HUES6 (cell line): ENCODE measurements around the gene RREB1.

ENCODE experiments used
- H3K27ac ChIP-seq: 2 replicates; pipeline ENCODE4 v1.7.0; 2013; ENCODE audit warnings: low read depth, mild to moderate bottlenecking, low read length, inconsistent platforms
- H3K27me3 ChIP-seq: 2 replicates; pipeline ENCODE4 v1.6.1; 2013; ENCODE audit warnings: low read length; ENCODE audit not compliant: control insufficient read depth, insufficient read depth
- H3K36me3 ChIP-seq: 2 replicates; pipeline ENCODE4 v1.6.1; 2013; ENCODE audit warnings: low read length; ENCODE audit not compliant: control insufficient read depth, insufficient read depth
- H3K4me1 ChIP-seq: 2 replicates; pipeline ENCODE4 v1.6.1; 2013; ENCODE audit warnings: low read length; ENCODE audit not compliant: control insufficient read depth, insufficient read depth
- H3K4me3 ChIP-seq: 2 replicates; pipeline ENCODE4 v1.5.1; 2013; ENCODE audit warnings: low read depth, low read length
- H3K9ac ChIP-seq: one replicate; pipeline ENCODE4 v1.6.1; 2013; ENCODE audit warnings: mild to moderate bottlenecking, low read length
- H3K9me3 ChIP-seq: 2 replicates; pipeline ENCODE4 v1.6.1; 2013; ENCODE audit warnings: low read depth, low read length; ENCODE audit not compliant: control insufficient read depth, insufficient read depth

RREB1 gene

DNA sequence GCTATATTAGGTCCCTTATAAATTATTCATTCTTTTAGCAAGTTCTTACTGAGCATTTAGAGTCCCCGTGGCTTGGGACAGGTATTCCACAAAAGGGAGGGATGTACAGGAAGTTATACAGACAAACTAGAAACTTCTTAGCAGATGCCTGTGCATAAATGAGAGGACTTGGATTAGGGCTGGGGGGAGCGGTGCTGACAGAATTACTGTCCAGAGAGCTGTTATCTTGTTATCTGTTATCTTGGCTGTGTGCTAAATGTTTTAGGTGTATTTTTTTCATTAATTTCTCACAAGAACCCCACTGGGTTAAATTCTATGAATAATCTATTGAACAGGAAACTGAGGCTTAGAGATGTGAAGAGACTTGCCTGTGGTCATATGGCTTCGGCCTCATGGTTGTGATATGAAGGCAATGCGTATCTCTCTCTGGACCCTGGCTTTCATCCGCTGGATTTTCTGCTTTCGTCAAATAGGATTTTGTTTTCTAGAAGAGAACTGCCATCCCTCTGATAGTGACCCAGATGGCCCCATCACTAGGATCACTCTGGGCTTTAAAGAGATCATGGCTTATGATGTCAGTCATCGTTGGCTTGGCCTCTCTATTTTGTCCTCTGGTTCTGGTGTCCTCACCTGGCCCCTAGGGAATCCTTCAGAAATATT is 32.3 kb upstream of the RREB1 start:
- H3K4me3 ChIP-seq: no peak overlapping the region
- no peak overlapping the region for H3K27ac ChIP-seq
- no peak overlapping the region for H3K9ac ChIP-seq
- H3K27me3 ChIP-seq: no peaks in the 10 kb centered on the region
- no peaks in the 10 kb centered on the region for H3K36me3 ChIP-seq
- H3K9me3 ChIP-seq: no peaks in the 10 kb centered on the region
- no peaks in the 10 kb centered on the region for H3K4me1 ChIP-seq

DNA sequence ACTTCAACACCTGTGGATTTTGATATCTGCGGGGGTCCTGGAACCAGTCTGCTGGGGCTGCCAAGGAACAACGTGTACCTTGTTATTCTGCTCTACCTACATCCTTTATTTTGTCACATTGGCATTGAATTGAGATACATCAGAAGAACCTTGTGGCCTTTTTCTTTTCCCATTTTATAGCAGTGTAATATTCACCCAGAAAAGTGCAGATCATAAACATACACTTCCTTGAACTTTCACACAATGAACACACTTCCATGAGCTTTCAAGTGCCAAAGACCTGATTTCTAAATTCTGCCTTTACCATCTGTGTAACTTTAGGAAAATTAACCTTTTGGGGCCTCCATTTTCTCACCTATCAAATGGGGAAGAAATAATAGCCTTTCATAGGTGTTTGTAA is 29.9 kb upstream of the RREB1 start:
- Histone ChIP-seq H3K36me3 (no peaks in the 10 kb centered on the region), H3K27ac (no peak overlapping the region), H3K4me1 (no peaks in the 10 kb centered on the region), H3K9ac (no peak overlapping the region), H3K4me3 (no peak overlapping the region), H3K27me3 (no peaks in the 10 kb centered on the region), H3K9me3 (no peaks in the 10 kb centered on the region)

GRCh38 chr6:7078856-7079255 is 28.9 kb upstream of the RREB1 start:
- no peaks in the 10 kb centered on the region for H3K9me3 ChIP-seq
- H3K27ac ChIP-seq: no peak overlapping the region
- no peak overlapping the region for H3K9ac ChIP-seq
- H3K4me1 ChIP-seq: no peaks in the 10 kb centered on the region
- no peaks in the 10 kb centered on the region for H3K27me3 ChIP-seq
- no peak overlapping the region for H3K4me3 ChIP-seq
- no peaks in the 10 kb centered on the region for H3K36me3 ChIP-seq

- Histone ChIP-seq H3K27me3 (no peaks in the 10 kb centered on the region), H3K9me3 (no peaks in the 10 kb centered on the region), H3K9ac (no peak overlapping the region), H3K4me3 (no peak overlapping the region), H3K36me3 (no peaks in the 10 kb centered on the region), H3K27ac (no peak overlapping the region), H3K4me1 (no peaks in the 10 kb centered on the region)
Observed at GRCh38 chr6:7080311-7080710, 27.4 kb upstream of the RREB1 start.

DNA sequence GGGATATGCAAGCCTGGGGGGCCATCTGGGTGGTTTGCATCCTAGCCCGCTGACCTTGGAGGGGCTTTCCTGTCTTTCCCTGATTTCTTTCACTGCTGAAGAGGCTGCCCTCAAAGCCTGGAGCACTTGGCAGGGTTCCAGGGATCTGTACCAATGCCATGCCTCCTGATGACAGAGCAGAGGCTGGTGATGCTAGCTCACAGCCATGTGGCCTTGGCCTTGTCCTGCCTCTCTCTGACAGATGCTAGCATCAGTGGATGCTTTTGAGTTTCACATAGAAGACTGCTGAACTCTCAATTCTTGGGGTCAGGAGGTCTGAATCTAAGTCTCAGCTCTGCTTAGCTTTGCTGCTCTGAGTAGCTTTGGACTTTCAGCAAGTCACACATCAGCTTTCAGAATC is 21.9 kb upstream of the RREB1 start:
- H3K9ac ChIP-seq: no peak overlapping the region
- no peaks in the 10 kb centered on the region for H3K36me3 ChIP-seq
- no peaks in the 10 kb centered on the region for H3K27me3 ChIP-seq
- H3K4me1 ChIP-seq: peaks cover 26% of the 10 kb centered on the region
- H3K9me3 ChIP-seq: no peaks in the 10 kb centered on the region
- no peak overlapping the region for H3K27ac ChIP-seq
- H3K4me3 ChIP-seq: no peak overlapping the region

DNA sequence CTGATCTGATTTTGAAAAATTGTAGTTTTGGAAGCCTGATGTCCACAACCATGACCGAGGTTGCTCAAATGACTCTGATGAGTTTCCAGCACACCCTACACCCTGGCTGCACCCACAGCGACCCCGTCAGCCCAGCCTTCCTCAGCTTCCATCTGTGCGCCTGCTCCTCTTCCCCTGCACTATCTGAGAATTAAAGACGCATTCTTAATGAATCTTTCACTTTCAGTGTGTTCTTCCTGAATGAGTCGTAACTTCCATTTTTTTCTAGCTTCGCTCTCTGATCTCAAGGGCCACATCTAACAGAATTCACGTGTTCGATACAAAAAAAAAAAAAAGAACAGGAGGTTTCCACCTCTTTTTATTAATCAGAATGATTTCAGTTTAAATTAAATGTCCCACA is 21.3 kb upstream of the RREB1 start:
- H3K27ac ChIP-seq: no peak overlapping the region; the same call in 1 of the 2 replicates
- no peak overlapping the region for H3K4me3 ChIP-seq
- H3K9ac ChIP-seq: no peak overlapping the region

GRCh38 chr6:7087066-7087465 is 20.7 kb upstream of the RREB1 start:
- H3K4me3 ChIP-seq: peak overlapping the region; percentile 7; the same call in 1 of the 2 replicates
- no peaks in the 10 kb centered on the region for H3K27me3 ChIP-seq

More for the DNA sequence above, 21.3 kb upstream of the RREB1 start:
- no peaks in the 10 kb centered on the region for H3K36me3 ChIP-seq
- H3K4me1 ChIP-seq: peaks cover 26% of the 10 kb centered on the region
- H3K27me3 ChIP-seq: no peaks in the 10 kb centered on the region
- H3K9me3 ChIP-seq: no peaks in the 10 kb centered on the region

GRCh38 chr6:7087491-7087979 is 20.2 kb upstream of the RREB1 start:
- Histone ChIP-seq H3K9me3 (no peaks in the 10 kb centered on the region), H3K27ac (peak overlapping the region; percentile 44; the same call in 1 of the 2 replicates), H3K36me3 (no peaks in the 10 kb centered on the region), H3K9ac (peak overlapping the region; percentile 5), H3K4me1 (peaks cover 26% of the 10 kb centered on the region), H3K27me3 (no peaks in the 10 kb centered on the region), H3K4me3 (peak overlapping the region; percentile 7; the same call in 1 of the 2 replicates)

More at GRCh38 chr6:7087066-7087465, 20.7 kb upstream of the RREB1 start:
- Histone ChIP-seq H3K4me1 (peaks cover 26% of the 10 kb centered on the region), H3K9ac (peak overlapping the region; percentile 5), H3K9me3 (no peaks in the 10 kb centered on the region), H3K36me3 (no peaks in the 10 kb centered on the region), H3K27ac (peak overlapping the region; percentile 44; the same call in 1 of the 2 replicates)

DNA sequence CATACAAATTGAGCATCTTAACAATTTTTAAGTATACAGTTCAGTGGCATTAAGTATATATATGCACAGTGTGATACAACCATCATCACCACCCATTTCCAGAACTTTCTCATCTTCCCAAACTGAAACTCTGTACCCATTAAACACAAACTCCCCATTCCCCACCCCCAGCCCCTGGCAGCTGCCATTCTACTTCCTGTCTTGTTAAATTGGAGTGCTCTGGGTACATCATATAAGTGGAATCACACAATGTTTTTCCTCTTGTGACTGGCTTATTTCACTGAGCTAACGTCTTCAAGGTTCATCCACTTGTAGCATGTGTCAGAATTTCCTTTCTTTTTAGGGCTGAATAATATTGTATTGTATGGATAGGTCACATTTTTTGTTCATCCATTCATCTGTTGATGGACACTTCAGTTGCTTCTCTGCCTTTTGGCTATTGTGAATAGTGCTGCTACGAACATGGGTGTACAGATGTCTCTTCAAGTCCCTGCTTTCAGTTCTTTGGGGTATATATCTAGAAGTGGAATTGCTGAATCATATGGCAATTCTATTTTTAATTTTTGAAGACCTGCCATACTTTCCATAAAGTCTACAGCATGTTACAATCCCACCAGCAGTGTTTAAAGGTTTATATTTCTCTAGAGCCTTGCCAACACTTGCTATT is 19.6 kb upstream of the RREB1 start:
- H3K27ac ChIP-seq: no peak overlapping the region
- H3K9ac ChIP-seq: no peak overlapping the region
- H3K4me1 ChIP-seq: peaks cover 26% of the 10 kb centered on the region
- no peaks in the 10 kb centered on the region for H3K9me3 ChIP-seq
- H3K36me3 ChIP-seq: no peaks in the 10 kb centered on the region
- no peak overlapping the region for H3K4me3 ChIP-seq
- no peaks in the 10 kb centered on the region for H3K27me3 ChIP-seq

DNA sequence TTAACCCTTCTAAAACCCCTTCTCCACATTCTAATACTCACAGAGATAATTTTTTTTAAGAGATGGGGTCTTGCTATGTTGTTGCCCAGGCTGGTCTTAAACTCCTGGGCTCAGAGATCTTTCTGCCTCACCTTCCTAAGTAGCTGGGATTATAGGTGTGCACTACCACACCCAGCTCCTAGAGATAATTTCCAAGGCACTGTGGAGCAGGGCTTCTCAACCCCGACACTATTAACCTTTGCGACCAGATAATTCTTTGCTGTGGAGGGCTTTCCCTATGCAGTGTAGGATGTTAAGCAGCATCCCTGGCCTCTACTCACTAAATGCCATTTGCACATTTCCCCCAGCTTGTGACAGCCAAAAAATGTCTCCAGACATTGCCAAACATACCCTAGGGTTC is 8.8 kb upstream of the RREB1 start:
- peaks cover 11% of the 10 kb centered on the region for H3K4me1 ChIP-seq

DNA sequence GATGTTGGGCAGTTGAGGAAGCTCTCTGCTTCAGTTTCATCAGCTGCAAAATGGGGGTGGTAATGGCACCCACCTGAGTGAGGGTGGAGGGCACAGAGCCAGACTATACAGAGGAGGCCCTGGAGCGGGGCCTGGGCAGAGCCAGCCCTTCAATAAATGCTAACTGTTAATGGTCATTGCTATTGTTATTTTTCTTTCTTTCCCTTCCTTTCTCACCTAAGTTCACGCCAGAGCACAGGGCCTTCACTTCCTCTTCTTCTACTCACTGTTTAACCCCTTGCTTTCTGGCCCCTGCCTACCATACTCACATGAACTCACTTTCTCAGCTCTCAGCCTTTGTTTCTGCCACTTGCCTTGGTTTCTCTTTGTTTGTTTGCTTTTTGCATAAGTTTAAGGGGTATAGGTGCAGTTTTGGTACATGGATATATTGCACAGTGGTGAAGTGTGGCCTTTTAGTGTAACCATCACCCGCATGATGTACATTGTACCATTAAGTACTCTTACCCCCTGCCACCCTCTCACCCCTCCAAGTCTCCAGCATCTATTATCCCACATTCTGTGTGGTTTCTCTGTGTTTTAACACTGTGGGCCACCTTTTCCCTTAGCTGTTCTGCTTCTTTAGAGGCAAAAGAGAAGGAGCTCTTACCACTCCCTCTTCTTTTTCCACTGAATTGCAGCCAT is 7.5 kb upstream of the RREB1 start:
- no peak overlapping the region for H3K9ac ChIP-seq
- no peaks in the 10 kb centered on the region for H3K27me3 ChIP-seq
- no peak overlapping the region for H3K4me3 ChIP-seq
- no peaks in the 10 kb centered on the region for H3K36me3 ChIP-seq
- peaks cover 11% of the 10 kb centered on the region for H3K4me1 ChIP-seq
- H3K27ac ChIP-seq: no peak overlapping the region
- no peaks in the 10 kb centered on the region for H3K9me3 ChIP-seq

More for the DNA sequence above, 8.8 kb upstream of the RREB1 start:
- Histone ChIP-seq H3K27ac (no peak overlapping the region), H3K4me3 (no peak overlapping the region), H3K9me3 (peaks cover under 1% of the 10 kb centered on the region; the same call in 1 of the 2 replicates), H3K36me3 (no peaks in the 10 kb centered on the region), H3K9ac (no peak overlapping the region), H3K27me3 (no peaks in the 10 kb centered on the region)
